H9 (cell line): Measurements from ENCODE around the gene ATP6V0A4. TPM values are rescaled to one million over a fixed set of nuclear protein-coding genes. Genes with fewer than 3 reads are reported as not detected.

Source experiments
- DNase-seq: peaks from one replicate; pipeline ENCODE4 v3.0.0-alpha.2; 2017
- H2AFZ ChIP-seq: one replicate; pipeline ENCODE4 v1.6.1; 2013; ENCODE audit warnings: mild to moderate bottlenecking, low read length, control low read depth, moderate library complexity
- H2AK5ac ChIP-seq: 2 replicates; pipeline ENCODE4 v1.6.1; 2013; ENCODE audit warnings: low read length, control low read depth, mixed read lengths; ENCODE audit not compliant: insufficient read length
- H2BK120ac ChIP-seq: one replicate; pipeline ENCODE4 v1.6.1; 2013; ENCODE audit warnings: low read depth, mild to moderate bottlenecking, low read length, control low read depth, inconsistent platforms; ENCODE audit not compliant: poor library complexity, severe bottlenecking
- H2BK12ac ChIP-seq: 2 replicates; pipeline ENCODE4 v1.6.1; 2013; ENCODE audit warnings: low read length, control low read depth, mixed read lengths, low read depth; ENCODE audit not compliant: insufficient read length
- H2BK15ac ChIP-seq: 2 replicates; pipeline ENCODE4 v1.6.1; 2013; ENCODE audit warnings: low read depth, low read length, control low read depth
- H2BK20ac ChIP-seq: one replicate; pipeline ENCODE4 v1.6.1; 2013; ENCODE audit warnings: low read depth, mild to moderate bottlenecking, low read length, control low read depth, inconsistent platforms; ENCODE audit not compliant: poor library complexity, severe bottlenecking
- H2BK5ac ChIP-seq: 2 replicates; pipeline ENCODE4 v1.6.1; 2013; ENCODE audit warnings: low read length, control low read depth, mixed read lengths; ENCODE audit not compliant: insufficient read length
- H3K14ac ChIP-seq: 2 replicates; pipeline ENCODE4 v1.6.1; 2013; ENCODE audit warnings: low read length, control low read depth; ENCODE audit not compliant: insufficient read depth
- H3K18ac ChIP-seq: 2 replicates; pipeline ENCODE4 v1.6.1; 2013; ENCODE audit warnings: low read depth, mild to moderate bottlenecking, mixed read lengths, low read length, control low read depth; ENCODE audit not compliant: insufficient read length
- H3K23ac ChIP-seq: 2 replicates; pipeline ENCODE4 v1.6.1; 2013; ENCODE audit warnings: low read length, control low read depth, mixed read lengths, low read depth; ENCODE audit not compliant: insufficient read length
- H3K23me2 ChIP-seq: 2 replicates; pipeline ENCODE4 v1.6.1; 2013; ENCODE audit warnings: low read depth, mild to moderate bottlenecking, mixed read lengths, low read length, control low read depth; ENCODE audit not compliant: insufficient read length, poor library complexity, severe bottlenecking
- H3K27ac ChIP-seq: 2 replicates; pipeline ENCODE4 v1.5.1; 2013; ENCODE audit warnings: low read length, control low read depth, mixed read lengths, low read depth; ENCODE audit not compliant: insufficient read length
- H3K27me3 ChIP-seq: 2 replicates; pipeline ENCODE4 v1.6.1; 2013; ENCODE audit warnings: low read length, control low read depth, inconsistent platforms; ENCODE audit not compliant: insufficient read depth
- H3K4ac ChIP-seq: 2 replicates; pipeline ENCODE4 v1.6.1; 2013; ENCODE audit warnings: low read depth, mild to moderate bottlenecking, control low read depth, inconsistent platforms, low read length, moderate library complexity
- H3K4me1 ChIP-seq: 2 replicates; pipeline ENCODE4 v1.6.1; 2013; ENCODE audit warnings: low read length, control low read depth, inconsistent platforms; ENCODE audit not compliant: insufficient read depth
- H3K4me2 ChIP-seq: 2 replicates; pipeline ENCODE4 v1.6.1; 2013; ENCODE audit warnings: low read length, control low read depth, mixed read lengths; ENCODE audit not compliant: insufficient read length, insufficient read depth
- H3K56ac ChIP-seq: 2 replicates; pipeline ENCODE4 v1.6.1; 2013; ENCODE audit warnings: low read depth, mild to moderate bottlenecking, mixed read lengths, low read length, control low read depth; ENCODE audit not compliant: insufficient read length
- H3K79me1 ChIP-seq: 2 replicates; pipeline ENCODE4 v1.6.1; 2013; ENCODE audit warnings: low read depth, mild to moderate bottlenecking, moderate library complexity, low read length, control low read depth, inconsistent platforms; ENCODE audit not compliant: insufficient read depth, poor library complexity, severe bottlenecking
- H3K79me2 ChIP-seq: 2 replicates; pipeline ENCODE4 v1.6.1; 2013; ENCODE audit warnings: low read length, control low read depth, inconsistent platforms; ENCODE audit not compliant: insufficient read depth
- H3K9ac ChIP-seq: 2 replicates; pipeline ENCODE4 v1.6.1; 2013; ENCODE audit warnings: low read length, control low read depth, mixed read lengths; ENCODE audit not compliant: insufficient read length; ENCODE audit errors: extremely low read depth
- H3K9me3 ChIP-seq: one replicate; pipeline ENCODE4 v1.6.1; 2013; ENCODE audit warnings: low read depth, low read length, inconsistent platforms; ENCODE audit not compliant: control insufficient read depth
- H3T11ph ChIP-seq: one replicate; pipeline ENCODE4 v1.6.1; 2013; ENCODE audit warnings: mild to moderate bottlenecking, low read length, control low read depth, inconsistent platforms
- H4K20me1 ChIP-seq: one replicate; pipeline ENCODE4 v1.6.1; 2013; ENCODE audit not compliant: control insufficient read depth, insufficient read length, insufficient read depth
- H4K5ac ChIP-seq: 2 replicates; pipeline ENCODE4 v1.6.1; 2013; ENCODE audit warnings: low read depth, mild to moderate bottlenecking, mixed read lengths, low read length, control low read depth; ENCODE audit not compliant: insufficient read length
- H4K8ac ChIP-seq: replicated peaks from 2 replicates; pipeline ENCODE4 v1.6.1; 2013; ENCODE audit warnings: low read length, control low read depth, mixed read lengths, low read depth; ENCODE audit not compliant: insufficient read length
- H4K91ac ChIP-seq: 2 replicates; pipeline ENCODE4 v1.6.1; 2013; ENCODE audit warnings: low read depth, mild to moderate bottlenecking, moderate library complexity, mixed read lengths, low read length, control low read depth; ENCODE audit not compliant: insufficient read length
- H3K27ac Mint-ChIP-seq, 3 experiments: 2 replicates in 2 of 3; 3 replicates in 1 of 3; pipeline ENCODE4 v1.8.0; 2020 to 2021; ENCODE audit warnings: mixed read lengths in 3 of 3, mild to moderate bottlenecking in 1 of 3, moderate library complexity in 1 of 3
- H3K27me3 Mint-ChIP-seq: 2 replicates; pipeline ENCODE4 v1.8.0; 2021; ENCODE audit warnings: low read depth, mild to moderate bottlenecking, moderate library complexity, mixed read lengths
- H3K36me3 Mint-ChIP-seq, 3 experiments: 2 replicates in 2 of 3; 3 replicates in 1 of 3; pipeline ENCODE4 v1.8.0; 2020 to 2021; ENCODE audit warnings: low read depth in 3 of 3, mixed read lengths in 3 of 3; ENCODE audit not compliant: insufficient read depth in 1 of 3
- H3K4me1 Mint-ChIP-seq, 2 experiments: 2 replicates each; pipeline ENCODE4 v1.8.0; 2020; ENCODE audit warnings: mixed read lengths in 2 of 2
- H3K4me3 Mint-ChIP-seq, 2 experiments: 2 replicates in 1 of 2; 3 replicates in 1 of 2; pipeline ENCODE4 v1.8.0; 2020 to 2021; ENCODE audit warnings: mild to moderate bottlenecking in 2 of 2, mixed read lengths in 2 of 2, moderate library complexity in 1 of 2
- H3K9me3 Mint-ChIP-seq, 2 experiments: 2 replicates in 1 of 2; 3 replicates in 1 of 2; pipeline ENCODE4 v1.8.0; 2020; ENCODE audit warnings: mild to moderate bottlenecking in 2 of 2, mixed read lengths in 2 of 2, moderate library complexity in 1 of 2
- CTCF ChIP-seq: fragments of 200-600 bp; sonication (generic); conservative IDR thresholded peaks from 3 replicates; pipeline ENCODE4 v1.8.0; 2021; ENCODE audit warnings: antibody characterized with exemption, mild to moderate bottlenecking
- WGBS: extraction: QIAGEN DNeasy Blood & Tissue Kit; methylation state at CpG from one replicate; pipeline ENCODE4 v1.1.7; 2013; ENCODE audit warnings: missing lambda C conversion rate, low lambda C conversion rate, mixed read lengths; ENCODE audit not compliant: insufficient read length; ENCODE audit errors: extremely low coverage; 5-methylcytosine and 5-hydroxymethylcytosine counted together
- total RNA-seq: library from RNA; stranded (reverse); gene quantifications from 2 replicates; pipeline ENCODE4 v1.2.1, GENCODE V29; 2021

ATP6V0A4 gene
- total RNA-seq, 1 experiment from 2014 or later: 0.79 TPM

GRCh38 chr7:138669364-138669763 lies 128.6 kb downstream of the ATP6V0A4 start:
- no peak overlapping the region for H2BK20ac ChIP-seq
- H3K14ac ChIP-seq: no peak overlapping the region
- H3K79me1 ChIP-seq: no peaks in the 10 kb centered on the region
- H3K23me2 ChIP-seq: no peaks in the 10 kb centered on the region
- H3K56ac ChIP-seq: no peak overlapping the region
- no peak overlapping the region for H2BK15ac ChIP-seq
- H3K9ac ChIP-seq: no peak overlapping the region
- DNase-seq: no peak
- H3K4me1 Mint-ChIP-seq: peaks cover 48 to 56% of the 10 kb centered on the region in 2 experiments
- H3K23ac ChIP-seq: no peak overlapping the region
- H3K4ac ChIP-seq: no peak overlapping the region
- H3K4me3 Mint-ChIP-seq: no peak overlapping the region
- no peak overlapping the region for H3K27ac Mint-ChIP-seq
- WGBS: no CpG with 5 or more reads among the region's 4 CpGs
- no peak overlapping the region for H2BK5ac ChIP-seq
- H3K9me3 Mint-ChIP-seq: peaks cover 11 to 19% of the 10 kb centered on the region in 2 experiments
- no peaks in the 10 kb centered on the region for H3K79me2 ChIP-seq
- TF ChIP-seq CTCF: no peak
- H4K8ac ChIP-seq: no peak overlapping the region
- H3T11ph ChIP-seq: no peak overlapping the region
- H3K27ac ChIP-seq: no peak overlapping the region
- no peaks in the 10 kb centered on the region for H3K27me3 Mint-ChIP-seq
- no peak overlapping the region for H2BK12ac ChIP-seq
- no peak overlapping the region for H3K4me2 ChIP-seq
- peaks cover 0 to 17% (median 7%) of the 10 kb centered on the region in 3 experiments; a peak in 6 of 7 replicates for H3K36me3 Mint-ChIP-seq
- H3K9me3 ChIP-seq: no peaks in the 10 kb centered on the region
- no peak overlapping the region for H2AK5ac ChIP-seq
- H3K4me1 ChIP-seq: peaks cover 17% of the 10 kb centered on the region; the same call in 1 of the 2 replicates
- H3K18ac ChIP-seq: no peak overlapping the region
- H3K27me3 ChIP-seq: no peaks in the 10 kb centered on the region
- H4K5ac ChIP-seq: no peak overlapping the region
- no peak overlapping the region for H4K91ac ChIP-seq
- no peak overlapping the region for H2BK120ac ChIP-seq
- H4K20me1 ChIP-seq: no peaks in the 10 kb centered on the region
- H2AFZ ChIP-seq: no peak overlapping the region
